ENCODE results near the gene PDE10A. TPM values are rescaled to one million over a fixed set of nuclear protein-coding genes. Genes with fewer than 3 reads are reported as not detected.

Gene PDE10A
- total RNA-seq, 4 donors from 2014 or later, result 0.59 to 3.1 (median 2.0) TPM

DNA sequence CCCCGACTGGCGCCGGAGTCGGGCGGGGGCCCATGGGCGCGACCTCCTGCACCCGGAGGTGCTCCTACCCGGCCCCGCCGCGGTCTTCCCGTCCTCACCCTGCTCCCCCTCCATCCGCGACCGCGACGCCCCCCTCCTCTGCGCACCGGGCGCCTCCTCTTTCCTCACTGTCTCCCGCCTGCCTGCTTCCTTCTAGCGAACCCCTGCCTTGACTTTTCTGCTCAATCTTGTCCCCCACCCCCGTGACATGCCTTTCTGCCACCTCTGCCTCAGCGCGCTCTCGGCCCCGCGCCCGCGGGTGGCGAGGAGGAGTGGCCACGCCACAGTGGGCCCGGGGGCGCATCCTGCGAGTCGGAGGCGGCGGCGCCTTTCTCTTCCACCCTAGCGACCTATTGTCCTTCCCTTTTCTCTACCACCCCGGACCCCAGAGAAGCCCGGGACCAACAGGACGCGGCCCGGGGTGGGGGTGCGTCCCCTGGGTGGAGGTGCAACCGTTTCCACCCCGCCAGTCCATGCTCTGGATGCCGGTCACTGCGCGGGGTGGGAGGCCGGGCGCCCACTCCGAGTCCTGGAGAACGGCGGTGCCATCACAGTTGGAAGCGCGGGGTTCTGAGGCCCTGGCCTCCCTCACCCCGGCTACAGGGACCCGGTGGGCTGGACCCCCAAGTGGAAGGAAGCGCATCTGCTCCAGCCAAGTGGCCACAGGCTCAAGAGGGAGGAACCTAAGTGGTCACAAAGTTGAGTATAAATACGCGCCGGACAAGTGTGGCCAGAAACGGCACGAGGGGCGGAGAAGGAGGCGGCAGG, 2.0 kb downstream of the PDE10A start:
- 3% methylated on average over 61 of the region's 69 CpGs for WGBS
- Histone ChIP-seq H3K9me3 (no peaks in the 10 kb centered on the region), H3K4me3 (peak overlapping the region; percentile 53), H3K4me1 (peaks cover 42% of the 10 kb centered on the region), H3K27ac (no peak overlapping the region), H3K27me3 (peaks cover 79% of the 10 kb centered on the region), H3K36me3 (no peaks in the 10 kb centered on the region)
- DNase-seq (ENCODE audit: low spot score in 2 of 2), result no peak
- TF ChIP-seq, protein P1, sequence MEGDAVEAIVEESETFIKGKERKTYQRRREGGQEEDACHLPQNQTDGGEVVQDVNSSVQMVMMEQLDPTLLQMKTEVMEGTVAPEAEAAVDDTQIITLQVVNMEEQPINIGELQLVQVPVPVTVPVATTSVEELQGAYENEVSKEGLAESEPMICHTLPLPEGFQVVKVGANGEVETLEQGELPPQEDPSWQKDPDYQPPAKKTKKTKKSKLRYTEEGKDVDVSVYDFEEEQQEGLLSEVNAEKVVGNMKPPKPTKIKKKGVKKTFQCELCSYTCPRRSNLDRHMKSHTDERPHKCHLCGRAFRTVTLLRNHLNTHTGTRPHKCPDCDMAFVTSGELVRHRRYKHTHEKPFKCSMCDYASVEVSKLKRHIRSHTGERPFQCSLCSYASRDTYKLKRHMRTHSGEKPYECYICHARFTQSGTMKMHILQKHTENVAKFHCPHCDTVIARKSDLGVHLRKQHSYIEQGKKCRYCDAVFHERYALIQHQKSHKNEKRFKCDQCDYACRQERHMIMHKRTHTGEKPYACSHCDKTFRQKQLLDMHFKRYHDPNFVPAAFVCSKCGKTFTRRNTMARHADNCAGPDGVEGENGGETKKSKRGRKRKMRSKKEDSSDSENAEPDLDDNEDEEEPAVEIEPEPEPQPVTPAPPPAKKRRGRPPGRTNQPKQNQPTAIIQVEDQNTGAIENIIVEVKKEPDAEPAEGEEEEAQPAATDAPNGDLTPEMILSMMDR (IDR thresholded peaks at IDR 0.05), result no peak
- TF ChIP-seq POLR2AphosphoS5 (IDR thresholded peaks at IDR 0.05), result no peak
- no peak for TF ChIP-seq EP300 (IDR thresholded peaks at IDR 0.05)
- TF ChIP-seq POLR2A (IDR thresholded peaks at IDR 0.05), result no peak

DNA sequence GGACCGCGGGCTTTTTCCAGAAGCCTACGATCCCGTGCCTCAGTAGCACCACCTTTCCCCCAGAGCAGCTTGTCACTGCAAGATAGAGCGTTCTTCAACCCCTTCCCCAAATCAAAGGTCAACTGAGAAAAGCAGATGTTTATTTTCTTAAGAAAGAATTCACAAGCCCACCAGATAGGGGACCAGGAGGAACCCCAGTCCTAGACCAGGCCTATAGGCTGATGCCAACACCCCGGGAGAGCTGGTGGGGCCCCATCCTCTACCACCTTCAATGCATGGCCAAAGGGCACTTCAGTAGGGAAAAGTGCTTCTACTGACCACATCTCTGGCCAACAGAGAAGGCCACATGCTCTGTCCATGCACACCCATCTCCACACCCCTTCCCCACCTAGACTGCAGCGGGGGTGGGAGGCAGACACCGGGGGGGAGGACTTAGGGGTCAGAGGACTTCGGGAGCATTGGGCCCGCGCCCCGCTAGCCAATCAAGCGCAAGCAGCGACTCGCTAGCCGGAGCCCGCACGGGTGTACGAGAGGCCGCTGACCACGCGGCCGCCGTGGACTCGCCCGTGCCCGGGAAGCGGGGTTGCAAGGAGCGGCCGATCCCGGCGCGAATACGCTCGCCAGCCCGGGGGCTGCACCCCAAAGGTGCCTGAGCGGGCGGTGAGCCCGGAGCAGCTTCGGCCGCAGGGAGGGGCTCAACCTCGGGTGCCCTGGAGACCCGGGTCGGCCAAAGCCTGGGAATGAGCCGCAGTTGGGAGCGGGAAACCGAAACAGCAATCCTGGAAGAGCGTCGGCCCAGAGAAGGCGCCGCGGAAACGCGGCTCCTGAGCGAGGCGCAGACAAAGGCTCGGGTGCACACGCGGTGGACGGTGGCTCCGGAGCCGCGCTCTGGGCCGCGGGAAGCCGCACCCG, 2.8 kb downstream of the PDE10A start:
- 27% methylated on average over 42 of the region's 67 CpGs for WGBS
- no peak for DNase-seq (ENCODE audit: low spot score in 2 of 2)
- Histone ChIP-seq H3K9me3 (no peaks in the 10 kb centered on the region), H3K27ac (no peak overlapping the region), H3K27me3 (peaks cover 77% of the 10 kb centered on the region), H3K36me3 (no peaks in the 10 kb centered on the region), H3K4me1 (peaks cover 42% of the 10 kb centered on the region), H3K4me3 (peak overlapping the region; percentile 53)
- TF ChIP-seq EP300 (IDR thresholded peaks at IDR 0.05) (no peak), POLR2A (IDR thresholded peaks at IDR 0.05) (no peak), POLR2AphosphoS5 (IDR thresholded peaks at IDR 0.05) (no peak)
- TF ChIP-seq, protein P1 (IDR thresholded peaks at IDR 0.05), result no peak

DNA sequence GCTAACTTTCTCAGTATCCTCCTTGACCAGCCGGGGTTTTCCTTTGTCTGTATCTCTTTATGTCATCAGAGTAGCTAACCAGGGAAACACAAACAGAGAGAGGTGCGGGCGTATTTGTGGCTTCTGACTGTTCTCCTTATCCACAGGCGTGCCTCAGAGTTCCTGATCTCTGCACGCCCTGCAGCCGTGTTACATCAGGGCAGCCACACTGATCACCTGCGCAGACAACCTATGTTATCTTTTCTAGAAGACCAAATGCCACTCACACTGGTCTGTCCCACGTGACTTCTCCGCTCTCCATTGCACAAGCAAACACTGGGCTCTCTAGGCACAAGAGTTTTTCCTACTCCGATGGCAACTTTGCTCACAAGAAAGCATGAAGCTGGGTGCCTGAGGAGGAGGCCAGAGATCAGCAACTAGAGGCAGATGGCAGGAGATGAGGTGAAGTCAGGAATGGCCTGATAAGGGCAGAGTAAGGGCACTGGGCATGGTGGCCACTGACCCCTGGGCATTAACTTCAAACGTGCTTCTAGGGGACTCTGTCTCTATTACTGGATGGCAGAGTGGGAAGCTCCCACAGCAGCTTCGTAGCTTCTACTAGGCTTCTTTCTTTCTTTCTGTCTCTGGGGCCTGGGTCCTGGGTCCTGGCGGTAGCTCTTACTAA, 4.5 kb downstream of the PDE10A start:
- Histone ChIP-seq H3K9me3 (no peaks in the 10 kb centered on the region), H3K4me3 (no peak overlapping the region), H3K27me3 (peaks cover 60% of the 10 kb centered on the region), H3K4me1 (peaks cover 31% of the 10 kb centered on the region), H3K36me3 (no peaks in the 10 kb centered on the region), H3K27ac (no peak overlapping the region)
- no peak for DNase-seq (ENCODE audit: low spot score in 2 of 2)
- no peak for TF ChIP-seq POLR2A (IDR thresholded peaks at IDR 0.05)
- TF ChIP-seq, protein P1 (IDR thresholded peaks at IDR 0.05), result no peak
- TF ChIP-seq EP300 (IDR thresholded peaks at IDR 0.05), result no peak
- no peak for TF ChIP-seq POLR2AphosphoS5 (IDR thresholded peaks at IDR 0.05)
- 91% methylated on average over 13 of the region's 13 CpGs for WGBS

DNA sequence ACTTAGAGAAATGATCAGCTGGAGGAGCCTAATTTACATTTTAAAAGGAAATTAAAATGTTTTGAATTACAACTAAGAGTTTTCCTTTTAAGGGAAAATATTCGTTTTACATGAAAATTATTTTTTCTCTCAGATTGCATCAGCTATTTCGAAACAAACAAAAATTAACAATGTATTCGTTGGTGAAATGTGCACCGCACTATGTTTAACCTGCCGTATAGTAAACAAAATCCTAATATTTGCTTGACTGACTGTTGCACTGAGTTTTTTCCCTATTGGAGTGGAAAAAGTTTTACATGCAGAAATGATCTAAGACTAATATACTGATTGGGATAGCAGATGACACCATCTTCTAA, 5.7 kb downstream of the PDE10A start:
- Histone ChIP-seq H3K9me3 (no peaks in the 10 kb centered on the region), H3K27me3 (peaks cover 49% of the 10 kb centered on the region), H3K4me3 (no peak overlapping the region), H3K27ac (no peak overlapping the region), H3K36me3 (no peaks in the 10 kb centered on the region), H3K4me1 (peaks cover 21% of the 10 kb centered on the region)
- TF ChIP-seq, protein P1 (IDR thresholded peaks at IDR 0.05), result no peak
- TF ChIP-seq EP300 (IDR thresholded peaks at IDR 0.05) (no peak), POLR2A (IDR thresholded peaks at IDR 0.05) (no peak), POLR2AphosphoS5 (IDR thresholded peaks at IDR 0.05) (no peak)
- no peak for DNase-seq (ENCODE audit: low spot score in 2 of 2)
- 87% methylated on average over 5 of the region's 5 CpGs for WGBS

Measured in suprapubic skin (tissue), 4 donors.